AML-193 (cell line): ENCODE measurements around the gene PIGP.
"Not testable (repeated sequence)": the region's sequence is repeated elsewhere in the genome, so short reads cannot be mapped to it uniquely, and the experiment has no call there.

Source experiments
- DNase-seq, 2 experiments: peaks; one replicate each; lab custom pipeline; 2025; lab: John Stamatoyannopoulos, UW

The PIGP gene

GRCh38 chr21:37044643-37045042 lies 28.2 kb downstream of the PIGP start:
- no peak for DNase-seq

GRCh38 chr21:37043818-37044217 lies 29.1 kb downstream of the PIGP start:
- no peak for DNase-seq

- no peak for DNase-seq
Observed at GRCh38 chr21:37041706-37042271, 31.1 kb downstream of the PIGP start.

- DNase-seq = no peak
Observed at GRCh38 chr21:37040212-37040611, 32.7 kb downstream of the PIGP start.

- DNase-seq = no peak
Observed at GRCh38 chr21:37039411-37040075, 33.3 kb downstream of the PIGP start.

DNA sequence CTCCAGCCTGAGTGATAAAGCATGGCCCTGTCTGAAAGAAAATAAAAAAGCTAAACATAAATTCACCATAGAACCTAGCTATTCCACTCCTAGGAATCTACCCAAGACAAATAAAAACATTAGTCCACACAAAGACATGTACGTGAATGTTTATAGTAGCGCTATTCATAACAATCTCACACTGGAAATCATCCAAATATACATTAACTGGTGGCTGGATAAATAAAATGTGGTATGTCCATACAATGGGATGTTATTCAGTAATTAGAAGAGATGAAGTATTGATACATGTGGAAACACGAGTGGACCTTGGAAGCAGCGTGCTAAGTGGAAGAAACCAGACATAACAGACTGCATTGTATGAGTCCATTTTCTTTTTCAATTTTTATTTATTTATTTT lies 36.7 kb downstream of the PIGP start:
- DNase-seq = no peak

- DNase-seq = not testable (repeated sequence)
Observed at GRCh38 chr21:37034394-37034793, 38.5 kb downstream of the PIGP start.

DNA sequence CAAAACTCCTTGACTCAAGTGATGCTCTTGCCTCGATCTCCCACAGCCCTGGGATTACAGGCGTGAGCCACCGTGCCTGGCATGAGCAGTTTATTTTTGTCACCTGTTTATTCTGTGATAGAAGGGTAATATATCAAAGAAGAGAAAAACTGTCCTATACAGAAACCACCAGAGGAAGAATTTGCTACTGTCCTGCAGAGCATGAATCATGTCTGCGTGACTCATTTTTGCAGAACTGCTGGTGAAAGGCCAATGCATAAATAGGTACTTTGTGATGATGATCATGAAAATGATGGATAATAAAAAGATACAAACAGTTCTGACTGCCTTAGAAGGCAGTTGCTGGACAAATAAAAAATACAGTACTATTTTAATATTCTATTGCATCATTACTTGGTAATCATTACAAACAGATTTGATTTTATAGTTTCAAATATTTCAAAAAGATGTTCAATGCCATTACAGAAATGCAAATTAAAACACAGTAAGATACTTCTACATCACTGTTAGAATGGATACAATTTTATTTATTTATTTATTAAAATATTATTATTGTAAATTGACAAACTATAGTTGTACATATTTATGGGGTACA lies 39.9 kb downstream of the PIGP start:
- no peak for DNase-seq

- DNase-seq = no peak
Observed at GRCh38 chr21:37032293-37032692, 40.6 kb downstream of the PIGP start.

DNA sequence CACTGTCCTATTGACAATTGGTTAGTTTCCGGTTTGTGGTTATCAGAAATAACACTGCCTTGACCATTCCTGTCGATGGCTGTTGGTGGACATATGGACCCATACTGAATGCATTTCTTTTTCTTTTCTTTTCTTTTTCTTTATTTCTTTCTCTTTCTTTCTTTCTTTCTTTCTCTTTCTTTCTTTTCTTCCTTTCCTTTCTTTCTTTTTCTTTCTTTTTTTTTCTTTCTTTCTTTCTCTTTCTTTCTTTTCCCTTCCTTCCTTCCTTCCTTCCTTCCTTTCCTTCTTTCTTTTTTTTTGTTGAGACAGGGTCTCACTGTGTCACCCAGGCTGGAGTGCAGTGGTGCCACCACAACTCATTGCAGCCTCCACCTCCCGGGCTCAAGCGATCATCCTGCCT lies 42.0 kb downstream of the PIGP start:
- DNase-seq = no peak

- DNase-seq = no peak
Observed at GRCh38 chr21:37028570-37028969, 44.3 kb downstream of the PIGP start.

DNA sequence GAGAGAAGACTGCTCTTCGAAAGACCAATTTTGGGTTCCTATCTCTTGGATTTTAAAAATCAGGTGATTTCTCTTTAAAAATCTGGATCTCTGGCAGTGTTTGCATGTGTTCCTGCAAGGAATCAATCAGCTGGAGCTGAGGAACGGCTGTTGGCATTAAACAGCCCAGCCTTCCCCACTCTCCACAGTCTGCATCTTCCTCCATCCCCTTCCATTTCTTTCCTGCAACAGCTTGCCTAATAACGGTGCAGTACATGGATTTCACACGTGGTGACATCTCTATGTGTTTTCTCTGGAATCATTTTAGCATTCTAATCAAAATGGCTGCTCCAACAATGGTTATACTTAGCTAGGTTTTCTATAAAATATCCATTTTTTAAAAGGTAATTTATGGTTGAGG lies 46.4 kb downstream of the PIGP start:
- no peak for DNase-seq

DNA sequence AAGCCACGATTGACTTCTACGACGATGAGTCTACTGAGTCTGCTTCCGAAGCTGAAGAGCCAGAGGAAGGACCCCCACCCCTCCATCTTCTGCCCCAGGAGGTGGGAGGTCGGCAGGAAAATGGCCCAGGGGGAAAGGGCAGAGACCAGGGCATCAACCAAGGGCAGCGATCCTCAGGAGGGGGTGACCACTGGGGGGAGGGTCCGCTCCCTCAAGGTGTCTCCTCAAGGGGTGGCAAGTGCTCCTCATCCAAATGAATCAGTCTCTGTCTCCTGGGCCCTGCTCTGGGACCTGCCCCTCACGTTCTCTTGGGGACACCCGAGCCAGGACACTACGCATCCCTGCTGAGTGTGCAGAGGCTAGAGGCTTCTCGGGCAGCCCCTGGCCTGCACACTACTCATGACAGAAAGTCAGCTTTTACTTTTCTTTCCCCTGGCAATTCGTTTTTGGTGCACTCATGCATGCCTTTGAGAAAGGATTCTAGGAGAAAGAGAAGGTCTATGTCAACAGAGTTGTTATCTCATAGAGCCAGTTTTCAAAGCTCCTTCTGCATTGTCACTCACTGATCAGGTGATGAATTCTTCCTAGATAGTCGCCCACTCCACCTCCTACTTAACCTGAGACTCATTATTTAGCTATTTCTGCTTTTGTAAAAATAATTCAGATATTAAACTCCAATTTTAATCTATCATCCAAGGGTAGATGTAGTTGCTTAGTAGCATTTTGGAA lies 54.8 kb downstream of the PIGP start:
- no peak for DNase-seq
